Fibroblast of skin of scalp (primary cell): ENCODE data around the gene TMEM205.

ENCODE experiments used
- DNase-seq: peaks from one replicate; pipeline ENCODE4 v3.0.0-alpha.2; 2013

The TMEM205 gene

GRCh38 chr19:11299946-11300810 lies 45.9 kb downstream of the TMEM205 start:
- DNase-seq = no peak

- no peak for DNase-seq
Measured at GRCh38 chr19:11296264-11296663, 49.8 kb downstream of the TMEM205 start.

- no peak for DNase-seq
Measured at GRCh38 chr19:11295665-11296245, 50.3 kb downstream of the TMEM205 start, which contains the start of gene TSPAN16. Gene TSPAN16 (plus strand): TSS chr19:11296160. CDS start chr19:11296298, 138 bp downstream.

- no peak for DNase-seq
Measured at GRCh38 chr19:11295180-11295579, 50.9 kb downstream of the TMEM205 start.

DNA sequence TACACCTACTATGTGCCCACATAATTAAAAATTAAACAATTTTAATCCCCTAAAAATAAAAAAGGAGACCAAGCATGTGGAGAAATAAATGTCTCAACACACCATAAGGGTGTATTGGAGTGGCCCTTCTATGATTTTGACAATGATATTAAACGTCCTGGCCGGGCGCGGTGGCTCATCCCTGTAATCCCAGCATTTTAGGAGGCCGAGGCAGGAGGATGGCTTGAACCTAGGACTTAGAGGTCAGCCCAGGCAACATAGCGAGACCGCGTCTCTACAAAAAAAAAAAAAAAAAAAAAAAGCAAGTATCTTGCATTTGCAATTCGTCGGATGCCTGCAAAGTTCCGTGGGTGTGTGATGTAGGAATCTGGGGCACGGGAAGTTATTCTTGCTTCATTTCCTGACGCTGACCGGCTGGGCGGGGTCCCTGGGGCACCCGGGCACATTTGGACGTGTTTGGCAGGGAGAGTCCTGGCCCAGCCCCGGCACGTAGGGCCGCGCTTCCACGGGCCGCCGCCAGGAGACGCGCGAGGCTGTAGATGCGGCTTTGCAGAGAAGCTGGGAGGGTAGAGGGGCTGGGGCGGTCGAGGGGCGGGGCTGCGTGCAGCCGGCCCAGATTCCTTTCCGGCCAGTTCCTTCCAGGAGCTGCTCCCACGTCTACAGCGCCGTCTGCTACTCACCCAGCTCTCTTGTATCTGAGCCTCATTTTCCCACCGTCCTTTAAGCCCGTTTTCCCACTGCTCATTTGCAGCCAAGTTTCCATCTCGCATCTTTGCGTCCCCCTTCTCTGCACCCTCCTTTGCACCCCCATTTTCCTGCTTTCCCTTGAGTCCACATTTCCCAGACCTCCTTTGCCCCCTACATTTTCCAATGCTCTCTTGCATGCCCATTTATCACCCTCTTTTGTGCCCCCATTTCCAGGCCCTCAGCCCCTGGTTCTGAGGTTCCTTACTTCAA lies 52.4 kb downstream of the TMEM205 start:
- DNase-seq = peak; percentile 92
